Breast epithelium (tissue), 4 donors: Measurements from ENCODE around the gene APH1B. TPM values are rescaled to one million over a fixed set of nuclear protein-coding genes. Genes with fewer than 3 reads are reported as not detected.

Experiments
- DNase-seq, 2 donors: peaks; one replicate each; pipeline ENCODE4 v3.0.0-alpha.2; 2019; ENCODE audit warnings: low spot score in 2 of 2
- H3K27ac ChIP-seq, 2 donors: fragments of 200-600 bp; sonication (generic) in 1 of 2; one replicate each; pipeline ENCODE4 v1.5.1; 2016 to 2019; ENCODE audit warnings: mild to moderate bottlenecking in 1 of 2
- H3K27me3 ChIP-seq, 2 donors: fragments of 200-600 bp; sonication (generic) in 1 of 2; one replicate each; pipeline versions ENCODE4 v1.5.1 to v1.6.0; 2017 to 2019; ENCODE audit warnings: control low read depth in 1 of 2, mild to moderate bottlenecking in 1 of 2
- H3K36me3 ChIP-seq: fragments of 200-600 bp; one replicate; pipeline ENCODE4 v1.5.1; 2019
- H3K4me1 ChIP-seq, 2 donors: fragments of 200-600 bp; sonication (generic); one replicate each; pipeline ENCODE4 v1.5.1; 2016 to 2019; ENCODE audit warnings: control low read depth in 1 of 2
- H3K4me3 ChIP-seq, 3 donors: fragments of 200-600 bp; sonication (generic); 1 replicate in 2 of 3; 2 replicates in 1 of 3; pipeline ENCODE4 v1.5.1; 2016 to 2019; ENCODE audit warnings: mild to moderate bottlenecking in 3 of 3, moderate library complexity in 2 of 3
- H3K9me3 ChIP-seq, 2 donors: fragments of 200-600 bp; sonication (generic) in 1 of 2; one replicate each; pipeline ENCODE4 v1.5.1; 2016 to 2019; ENCODE audit warnings: control low read depth in 1 of 2
- POLR2A ChIP-seq: fragments of 450-650 bp; IDR thresholded peaks from one replicate; pipeline ENCODE4 v1.6.1; 2016; ENCODE audit warnings: antibody characterized with exemption, mild to moderate bottlenecking, moderate library complexity
- POLR2AphosphoS5 ChIP-seq, 3 donors: sonication (generic); formaldehyde crosslinking; IDR thresholded peaks; one replicate each; pipeline ENCODE4 v1.6.1; 2017; ENCODE audit warnings: antibody characterized with exemption in 3 of 3
- intact Hi-C: fragments of 100-400 bp; cut with DNase I; formaldehyde crosslinking; loops from one replicate; pipeline ENCODE4 v1.15.1; 2023; ENCODE audit warnings: low total_unique reads
- total RNA-seq, 3 donors: library from RNA; depleted of rRNA; stranded (reverse); fragments of >200 nt; gene quantifications; one replicate each; pipeline ENCODE4 v1.1.0, GENCODE V29; 2016
- TF ChIP-seq, protein P1 (sequence below), 3 donors: fragments of 450-650 bp; IDR thresholded peaks; one replicate each; pipeline ENCODE4 v1.5.1; 2016 to 2017; ENCODE audit warnings: antibody characterized with exemption in 3 of 3, mild to moderate bottlenecking in 3 of 3, moderate library complexity in 3 of 3

APH1B gene
- total RNA-seq, 3 donors from 2014 or later: 21.3 to 26.1 (median 25.6) TPM

DNA sequence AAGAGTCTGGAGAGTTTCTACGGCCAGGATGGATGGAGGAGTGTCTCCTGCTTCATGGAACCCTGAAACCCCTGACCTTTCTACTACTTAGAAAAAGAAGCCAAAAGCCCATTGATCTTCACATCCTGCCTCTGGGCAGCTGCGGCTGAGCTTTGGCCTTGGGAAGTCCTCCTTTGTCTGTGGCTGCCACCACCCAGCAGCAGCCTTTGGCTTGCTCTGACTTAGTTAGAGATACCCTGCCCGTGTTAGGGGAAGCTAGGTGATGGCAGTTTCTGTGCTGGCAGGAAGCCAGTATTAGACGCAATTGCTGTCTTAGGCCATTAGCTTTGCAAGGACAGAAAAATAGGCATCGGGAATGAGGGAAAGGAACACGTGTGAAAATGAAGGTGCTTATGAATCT is 18.8 kb downstream of the APH1B start:
- no peak for DNase-seq
- Histone ChIP-seq H3K4me1 (no peaks in the 10 kb centered on the region), H3K4me3 (no peak overlapping the region), H3K9me3 (no peaks in the 10 kb centered on the region), H3K27me3 (no peaks in the 10 kb centered on the region), H3K27ac (no peak overlapping the region), H3K36me3 (no peaks in the 10 kb centered on the region)
- no peak for TF ChIP-seq POLR2AphosphoS5 (IDR thresholded peaks at IDR 0.05)
- no peak for TF ChIP-seq POLR2A
- TF ChIP-seq, protein P1, sequence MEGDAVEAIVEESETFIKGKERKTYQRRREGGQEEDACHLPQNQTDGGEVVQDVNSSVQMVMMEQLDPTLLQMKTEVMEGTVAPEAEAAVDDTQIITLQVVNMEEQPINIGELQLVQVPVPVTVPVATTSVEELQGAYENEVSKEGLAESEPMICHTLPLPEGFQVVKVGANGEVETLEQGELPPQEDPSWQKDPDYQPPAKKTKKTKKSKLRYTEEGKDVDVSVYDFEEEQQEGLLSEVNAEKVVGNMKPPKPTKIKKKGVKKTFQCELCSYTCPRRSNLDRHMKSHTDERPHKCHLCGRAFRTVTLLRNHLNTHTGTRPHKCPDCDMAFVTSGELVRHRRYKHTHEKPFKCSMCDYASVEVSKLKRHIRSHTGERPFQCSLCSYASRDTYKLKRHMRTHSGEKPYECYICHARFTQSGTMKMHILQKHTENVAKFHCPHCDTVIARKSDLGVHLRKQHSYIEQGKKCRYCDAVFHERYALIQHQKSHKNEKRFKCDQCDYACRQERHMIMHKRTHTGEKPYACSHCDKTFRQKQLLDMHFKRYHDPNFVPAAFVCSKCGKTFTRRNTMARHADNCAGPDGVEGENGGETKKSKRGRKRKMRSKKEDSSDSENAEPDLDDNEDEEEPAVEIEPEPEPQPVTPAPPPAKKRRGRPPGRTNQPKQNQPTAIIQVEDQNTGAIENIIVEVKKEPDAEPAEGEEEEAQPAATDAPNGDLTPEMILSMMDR (IDR thresholded peaks at IDR 0.05): no peak
- intact Hi-C loops: no loop called here

DNA sequence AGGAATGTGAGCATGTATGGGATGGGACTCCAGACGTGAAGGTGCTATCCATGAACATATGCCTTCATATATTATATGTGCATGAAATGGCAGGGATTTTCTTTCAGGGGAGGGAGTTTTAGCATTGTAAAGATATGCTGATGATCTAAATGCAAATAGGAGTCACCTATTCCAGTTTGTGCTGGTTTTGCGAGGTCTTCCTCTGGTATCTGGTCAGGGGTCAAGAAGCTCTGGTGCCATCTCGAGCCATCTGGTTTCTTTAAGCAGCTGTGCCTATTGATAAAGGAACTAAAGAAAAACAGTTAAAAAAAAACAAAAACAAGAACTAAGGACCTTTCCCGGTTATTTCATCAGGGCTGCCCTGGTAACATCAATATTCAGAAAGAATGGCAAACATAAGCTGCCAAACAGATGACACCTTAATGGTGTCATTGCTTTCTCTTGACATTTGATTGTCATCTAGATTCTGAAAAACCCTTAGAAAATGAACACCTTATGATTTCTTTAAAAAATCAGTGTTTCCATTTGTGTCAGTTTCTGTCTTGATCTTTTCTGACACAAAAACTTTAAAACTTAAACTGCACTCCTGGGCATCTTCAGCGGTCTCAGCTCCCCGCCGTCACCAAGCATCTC is 22.7 kb downstream of the APH1B start:
- intact Hi-C loops: no loop called here
- Histone ChIP-seq H3K4me1 (no peaks in the 10 kb centered on the region), H3K9me3 (no peaks in the 10 kb centered on the region), H3K27ac (no peak overlapping the region), H3K4me3 (no peak overlapping the region), H3K36me3 (no peaks in the 10 kb centered on the region), H3K27me3 (no peaks in the 10 kb centered on the region)
- TF ChIP-seq POLR2A: no peak
- TF ChIP-seq, protein P1 (IDR thresholded peaks at IDR 0.05): no peak
- TF ChIP-seq POLR2AphosphoS5 (IDR thresholded peaks at IDR 0.05): no peak
- no peak for DNase-seq

DNA sequence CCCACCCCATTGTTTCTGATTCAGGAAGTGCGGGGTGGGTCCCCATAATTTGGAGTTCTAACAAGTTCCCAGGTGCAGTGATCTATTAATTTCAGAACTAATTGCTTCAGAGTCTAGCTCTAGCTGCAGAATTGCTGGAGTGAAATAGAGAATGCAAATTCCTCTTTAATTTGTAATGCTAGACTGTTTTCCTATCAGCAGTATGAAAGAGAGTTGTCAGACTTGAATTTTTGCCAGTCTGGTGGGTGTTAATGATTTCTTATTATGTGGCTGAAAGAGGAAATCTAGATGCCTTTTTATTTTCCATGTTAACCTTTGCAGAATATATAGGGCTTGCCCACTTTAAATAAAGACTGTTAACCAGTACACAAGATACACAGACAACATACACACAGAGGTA is 23.7 kb downstream of the APH1B start:
- no peak for DNase-seq
- no peak for TF ChIP-seq POLR2A
- no peaks in the 10 kb centered on the region for H3K4me1 ChIP-seq
- no peaks in the 10 kb centered on the region for H3K9me3 ChIP-seq
- H3K36me3 ChIP-seq: no peaks in the 10 kb centered on the region
- no peaks in the 10 kb centered on the region for H3K27me3 ChIP-seq
- no peak overlapping the region for H3K4me3 ChIP-seq
- no peak overlapping the region for H3K27ac ChIP-seq
- intact Hi-C loops: no loop called here

DNA sequence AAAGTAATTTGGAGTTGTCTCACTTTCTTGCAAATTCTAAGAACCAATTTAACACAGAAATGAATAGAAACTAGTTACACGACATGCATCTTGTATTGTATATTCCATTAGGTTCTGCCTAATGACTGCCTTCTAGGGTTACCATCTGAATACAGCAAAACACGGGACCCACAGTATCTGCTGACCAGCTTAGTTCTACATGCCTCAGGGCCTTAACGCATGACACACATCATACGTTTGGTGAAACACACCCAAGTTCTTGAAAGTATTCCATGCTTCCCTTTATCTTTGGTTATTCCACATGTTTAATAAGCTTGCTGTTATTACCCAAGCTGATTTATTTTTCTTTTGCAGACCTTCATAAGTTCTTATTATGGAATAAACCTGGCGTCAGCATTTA is 27.9 kb downstream of the APH1B start:
- H3K36me3 ChIP-seq: no peaks in the 10 kb centered on the region
- H3K4me3 ChIP-seq: no peak overlapping the region
- peaks cover 0 to 7% of the 10 kb centered on the region in 2 donors for H3K4me1 ChIP-seq
- no peak overlapping the region for H3K27ac ChIP-seq
- DNase-seq: no peak
- TF ChIP-seq, protein P1 (IDR thresholded peaks at IDR 0.05): no peak
- TF ChIP-seq POLR2AphosphoS5 (IDR thresholded peaks at IDR 0.05): no peak
- intact Hi-C loops: no loop called here
- H3K27me3 ChIP-seq: no peaks in the 10 kb centered on the region
- no peaks in the 10 kb centered on the region for H3K9me3 ChIP-seq

DNA sequence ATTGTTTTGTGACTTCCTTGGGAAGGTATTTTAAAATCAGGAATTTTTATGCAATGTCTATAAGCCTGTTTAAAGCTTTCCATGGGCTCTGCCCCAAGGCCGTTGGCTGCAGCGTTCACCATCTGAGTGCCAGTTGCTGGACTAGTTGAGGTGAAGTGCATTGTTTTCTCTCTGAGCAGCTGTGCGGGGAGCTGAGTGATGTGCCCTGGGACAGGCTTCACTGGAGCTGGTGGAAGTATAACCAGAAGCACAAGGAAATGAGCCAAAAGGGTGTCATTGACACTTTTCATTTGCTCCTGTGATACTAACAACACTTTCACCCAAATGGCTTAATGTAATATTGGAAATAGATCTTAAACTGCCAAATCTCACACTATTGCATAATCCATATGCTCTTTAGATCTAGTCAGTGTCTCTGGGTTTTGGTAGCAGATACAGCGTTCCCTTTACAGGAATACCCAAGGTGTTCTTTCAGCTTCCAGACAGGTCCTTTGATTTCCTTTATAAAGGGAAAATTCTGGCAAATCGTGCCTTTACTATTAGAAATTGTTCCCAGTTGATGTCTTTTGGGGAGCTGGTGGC is 29.2 kb downstream of the APH1B start:
- no peak overlapping the region for H3K4me3 ChIP-seq
- TF ChIP-seq, protein P1 (IDR thresholded peaks at IDR 0.05): no peak
- no peak for TF ChIP-seq POLR2A
- TF ChIP-seq POLR2AphosphoS5 (IDR thresholded peaks at IDR 0.05): no peak
- intact Hi-C loops: no loop called here

More for the DNA sequence above, 29.2 kb downstream of the APH1B start:
- H3K4me1 ChIP-seq: peaks cover 0 to 7% of the 10 kb centered on the region in 2 donors
- no peaks in the 10 kb centered on the region for H3K36me3 ChIP-seq
- H3K27ac ChIP-seq: no peak overlapping the region
- H3K27me3 ChIP-seq: no peaks in the 10 kb centered on the region
- no peaks in the 10 kb centered on the region for H3K9me3 ChIP-seq
- DNase-seq: no peak
